GM18519 (cell line): ENCODE results near the gene SEC24B.
"Not testable (repeated sequence)": the region's sequence is repeated elsewhere in the genome, so short reads cannot be mapped to it uniquely, and the experiment has no call there.

ENCODE experiments used
- ATAC-seq: cut with Tn5 transposase; IDR thresholded peaks from one replicate; pipeline ENCODE4 v1.9.1; 2021; ENCODE audit warnings: mild to moderate bottlenecking, moderate library complexity; ENCODE audit not compliant: unreplicated experiment, low FRiP score

SEC24B gene

DNA sequence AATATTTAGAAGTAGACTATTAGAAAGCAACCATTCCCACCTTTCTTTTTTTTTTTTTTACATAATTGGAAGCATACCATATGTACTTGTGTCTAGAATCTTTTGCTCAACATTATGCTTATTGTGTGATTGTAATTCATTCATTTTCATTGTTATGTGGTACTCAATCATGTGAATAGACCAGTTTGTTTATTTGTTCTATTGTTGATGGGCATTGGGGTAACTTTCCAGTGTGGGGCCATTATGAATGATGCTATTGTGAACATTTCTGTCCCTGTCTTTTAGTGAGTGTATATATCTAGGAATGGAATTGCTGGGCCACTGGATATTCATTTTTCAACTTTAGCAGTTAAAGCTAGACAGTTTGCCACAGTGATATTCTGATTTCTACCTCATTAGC, 63.9 kb downstream of the SEC24B start:
- ATAC-seq, result no peak

DNA sequence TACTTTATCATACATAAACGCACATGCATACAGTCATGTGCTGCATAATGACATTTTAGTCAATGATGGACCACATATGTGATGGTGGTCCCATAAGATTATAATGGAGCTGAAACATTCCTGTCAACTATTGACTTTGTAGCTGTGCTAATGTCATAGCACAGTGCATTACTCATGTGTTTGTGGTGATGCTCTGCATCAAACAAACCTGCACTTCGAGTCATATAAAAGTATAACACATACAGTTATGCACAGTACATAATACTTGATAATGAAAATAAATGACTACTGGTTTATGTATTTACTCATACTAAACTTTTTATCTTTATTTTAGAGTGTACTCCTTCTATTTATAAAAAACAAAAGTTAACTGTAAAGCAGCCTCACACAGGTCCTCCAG, 65.9 kb downstream of the SEC24B start:
- no peak for ATAC-seq

DNA sequence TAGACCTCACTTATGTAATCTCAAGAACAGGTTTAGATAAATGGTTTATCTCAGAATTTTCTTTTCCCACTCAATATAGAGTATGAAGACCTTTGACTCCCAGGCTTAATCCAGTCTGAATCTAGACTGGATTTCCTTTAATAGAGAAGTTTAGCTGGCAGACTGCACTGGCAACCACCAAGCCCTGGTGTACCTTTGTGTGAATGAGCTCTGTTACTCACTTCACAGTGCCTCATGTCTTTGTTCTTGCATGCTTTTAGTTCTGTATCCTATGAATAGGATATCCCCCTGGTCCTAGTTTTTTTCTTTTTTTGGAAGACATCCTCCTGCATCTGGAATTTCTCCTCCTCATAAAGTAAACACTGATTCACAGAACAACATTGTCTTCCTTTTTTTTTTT, 73.3 kb downstream of the SEC24B start:
- no peak for ATAC-seq

DNA sequence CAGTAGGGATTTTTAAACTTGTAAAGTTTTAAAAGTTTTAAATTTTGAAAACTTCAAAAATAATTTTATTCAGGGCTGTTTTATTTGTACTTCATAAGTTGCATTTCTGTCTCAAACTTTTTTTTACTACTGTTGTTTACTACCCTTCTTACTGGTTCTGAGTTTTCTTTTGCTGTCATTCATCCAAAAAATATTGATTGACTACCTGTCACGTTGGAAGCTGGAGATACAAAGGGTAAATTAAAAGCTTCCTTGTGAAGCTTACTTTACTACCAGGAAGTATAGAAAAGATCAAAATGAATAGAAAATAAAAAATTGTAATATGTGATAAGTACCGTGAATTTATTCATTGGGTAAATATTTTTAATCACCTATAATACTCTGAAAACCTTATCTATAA, 77.1 kb downstream of the SEC24B start:
- no peak for ATAC-seq

DNA sequence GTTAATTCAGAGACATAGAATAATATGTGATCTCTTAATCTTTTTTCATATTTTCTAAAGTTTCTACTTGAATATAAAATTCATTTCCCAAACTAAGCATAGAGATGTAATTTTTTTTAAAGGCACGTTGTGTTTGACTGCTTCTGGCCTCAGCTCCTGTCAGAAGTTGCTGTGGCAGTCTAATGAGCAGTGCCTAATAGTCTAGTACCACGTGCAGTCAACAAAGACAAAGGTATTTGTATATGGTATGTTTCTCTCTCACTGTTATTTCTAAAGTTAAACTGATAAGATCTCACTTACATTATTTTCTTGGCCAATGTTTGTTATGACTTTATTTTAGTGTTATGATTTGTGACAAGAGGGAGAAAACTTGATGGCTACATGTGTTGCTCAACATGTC, 77.8 kb downstream of the SEC24B start:
- ATAC-seq, result no peak

DNA sequence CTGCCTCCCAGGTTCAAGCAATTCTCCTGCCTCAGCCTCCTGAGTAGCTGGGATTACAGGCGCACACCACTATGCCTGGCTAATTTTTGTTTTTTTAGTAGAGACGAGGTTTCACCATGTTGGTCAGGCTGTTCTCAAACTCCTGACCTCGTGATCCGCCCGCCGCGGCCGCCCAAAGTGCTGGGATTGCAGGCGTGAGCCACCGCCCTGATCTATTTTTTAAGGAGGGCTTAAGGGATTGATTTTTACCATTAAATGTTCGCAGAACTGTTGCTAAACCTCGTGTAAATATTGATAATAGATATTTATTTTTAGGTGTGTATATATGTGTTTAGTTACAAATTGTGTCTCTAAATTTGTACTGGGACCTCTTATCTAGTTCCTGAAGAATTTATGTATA, 79.8 kb downstream of the SEC24B start:
- not testable (repeated sequence) for ATAC-seq

DNA sequence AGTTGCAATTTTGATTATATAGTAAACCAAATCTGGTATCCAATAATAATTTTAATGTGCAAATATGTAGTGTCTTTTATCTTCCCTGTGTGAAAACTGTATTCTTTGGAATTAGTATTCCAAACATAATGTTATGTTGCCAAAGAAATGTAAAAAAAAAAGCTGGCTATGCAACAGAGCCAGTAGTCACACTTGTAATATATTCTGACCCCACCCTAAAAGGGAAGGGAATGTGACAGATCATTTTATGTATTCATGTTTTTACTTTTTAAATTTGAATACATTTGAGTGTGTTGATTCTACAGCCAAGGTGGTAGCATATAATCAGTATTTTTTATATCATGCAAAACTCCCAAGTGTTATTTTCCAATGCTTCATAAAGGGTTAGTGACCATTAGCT, 98.6 kb downstream of the SEC24B start:
- ATAC-seq, result no peak

DNA sequence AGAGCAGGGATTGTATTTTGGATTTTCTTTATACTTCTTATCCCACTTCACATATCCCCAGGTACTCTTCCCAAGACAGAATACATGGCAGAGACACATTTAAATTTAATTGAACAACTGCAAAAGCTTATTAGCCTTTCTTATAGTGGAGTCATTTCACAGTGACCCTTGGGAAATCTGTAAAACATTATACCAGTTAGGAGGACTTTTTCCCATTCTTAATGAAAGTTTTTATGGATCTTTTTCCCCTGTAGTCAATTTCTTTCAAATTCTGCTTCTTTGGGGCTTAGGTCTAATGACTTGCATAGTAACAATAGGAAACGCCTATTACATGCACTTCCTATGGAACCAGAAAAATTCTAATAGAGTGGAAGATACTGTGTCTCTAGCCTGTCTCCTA, 111.8 kb downstream of the SEC24B start:
- no peak for ATAC-seq

DNA sequence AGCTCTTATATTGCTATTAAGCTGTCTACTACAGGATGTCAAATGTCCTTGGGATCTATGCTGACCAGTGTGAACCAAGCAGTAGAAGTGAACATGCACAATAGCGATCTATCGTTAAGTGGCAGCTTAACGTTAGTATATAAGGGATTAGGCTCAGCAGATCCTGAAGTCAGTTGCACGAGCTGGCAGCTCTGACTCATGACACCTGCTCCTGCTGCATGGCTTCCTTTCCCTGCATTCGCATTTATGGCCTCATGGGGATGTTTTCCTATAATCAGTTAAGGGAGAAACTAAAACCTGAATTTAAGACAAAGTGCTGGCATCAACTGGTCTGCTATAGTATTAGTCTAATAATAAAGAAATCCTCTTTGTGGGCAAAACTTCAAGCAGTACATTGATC, 113.8 kb downstream of the SEC24B start:
- no peak for ATAC-seq

DNA sequence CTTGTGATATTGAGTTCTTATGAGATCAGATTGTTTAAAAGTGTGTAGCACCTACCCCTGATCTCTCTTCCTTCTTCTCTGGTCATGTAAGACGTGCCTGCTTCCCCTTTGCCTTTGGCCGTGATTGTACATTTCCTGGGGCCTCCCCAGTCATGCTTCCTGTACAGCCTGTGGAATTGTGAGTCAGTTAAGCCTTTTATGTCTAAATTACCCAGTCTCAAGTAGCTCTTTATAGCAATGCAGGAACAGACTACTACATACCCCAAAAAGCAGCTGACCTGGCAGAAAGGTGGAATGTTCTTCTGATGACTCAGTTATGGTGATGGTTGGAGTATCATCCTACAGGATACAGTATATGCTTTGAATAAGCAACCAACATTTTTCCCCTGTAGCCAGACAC, 115.0 kb downstream of the SEC24B start:
- ATAC-seq, result no peak

DNA sequence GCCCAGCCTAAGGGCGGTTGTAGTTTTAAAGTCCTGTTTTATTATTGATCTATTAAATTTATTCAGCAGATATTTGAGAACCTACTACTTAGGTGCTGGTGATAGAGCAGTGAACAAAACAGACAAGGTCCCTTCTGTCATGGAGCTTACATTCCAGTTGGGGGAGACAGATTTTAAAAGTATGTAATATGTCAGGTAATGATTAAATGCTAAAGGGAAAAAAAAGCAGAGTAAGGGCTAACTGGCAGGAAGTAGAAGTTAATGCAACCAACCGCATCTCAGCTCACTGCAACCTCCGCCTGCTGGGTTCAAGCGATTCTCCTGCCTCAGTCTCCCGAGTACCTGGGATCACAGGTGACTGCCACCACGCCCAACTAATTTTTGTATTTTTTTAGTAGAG, 118.6 kb downstream of the SEC24B start:
- no peak for ATAC-seq

DNA sequence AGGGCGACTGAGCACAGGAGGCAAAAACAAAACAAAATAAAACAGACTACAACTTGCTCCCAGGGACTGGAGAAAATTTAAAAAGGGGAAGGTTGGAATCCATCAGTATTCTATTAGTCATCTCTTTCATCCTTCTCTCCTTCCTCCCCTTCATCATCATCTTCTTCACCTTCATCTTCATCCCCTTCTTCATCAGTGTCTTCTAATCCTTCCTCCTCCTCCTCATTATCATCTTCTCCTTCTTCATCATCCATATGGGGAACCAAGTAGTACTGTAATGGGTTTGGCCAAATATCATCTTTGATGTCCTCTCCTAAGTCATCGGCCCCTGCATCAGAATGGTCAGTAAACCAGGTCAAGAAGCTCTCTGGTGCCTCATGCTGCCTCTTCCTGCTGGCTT, 119.5 kb downstream of the SEC24B start:
- ATAC-seq, result no peak

DNA sequence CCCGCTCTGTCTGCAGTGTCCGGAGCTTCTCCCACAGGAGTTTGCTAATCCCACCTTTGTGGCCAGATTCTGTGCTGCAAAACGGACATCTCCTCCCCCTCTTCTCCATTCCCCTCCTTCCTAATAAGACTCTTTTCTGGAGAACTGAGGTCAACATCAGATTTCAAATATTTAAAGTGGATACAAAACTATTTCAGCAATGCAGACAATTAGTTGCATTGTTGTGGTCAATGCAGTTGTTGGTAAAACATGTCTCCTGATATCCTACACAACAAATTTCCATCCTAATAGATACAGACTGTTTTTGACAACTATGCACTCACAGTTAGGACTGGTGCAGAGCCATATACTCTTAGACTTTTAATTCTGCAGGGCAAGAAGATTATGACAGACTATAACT, 121.4 kb downstream of the SEC24B start:
- no peak for ATAC-seq

DNA sequence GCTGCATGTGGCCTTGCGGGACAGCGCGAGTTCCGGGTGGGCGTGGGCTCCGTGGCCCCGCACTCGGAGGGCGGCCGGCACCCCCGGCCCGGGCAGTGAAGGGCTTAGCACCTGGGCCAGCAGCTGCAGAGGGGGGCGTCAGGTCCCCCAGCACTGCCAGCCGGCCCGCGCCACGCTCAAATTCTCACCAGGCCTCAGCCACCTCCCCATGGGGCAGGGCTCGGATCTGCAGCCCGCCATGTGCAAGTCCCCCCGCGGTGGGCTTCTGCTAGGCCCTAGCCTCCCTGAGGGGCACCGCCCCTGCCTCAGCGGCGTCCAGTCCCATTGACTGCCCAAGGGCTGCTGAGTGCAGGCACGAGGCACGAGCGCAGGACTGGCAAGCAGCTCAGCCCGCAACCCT, 123.8 kb downstream of the SEC24B start:
- no peak for ATAC-seq

DNA sequence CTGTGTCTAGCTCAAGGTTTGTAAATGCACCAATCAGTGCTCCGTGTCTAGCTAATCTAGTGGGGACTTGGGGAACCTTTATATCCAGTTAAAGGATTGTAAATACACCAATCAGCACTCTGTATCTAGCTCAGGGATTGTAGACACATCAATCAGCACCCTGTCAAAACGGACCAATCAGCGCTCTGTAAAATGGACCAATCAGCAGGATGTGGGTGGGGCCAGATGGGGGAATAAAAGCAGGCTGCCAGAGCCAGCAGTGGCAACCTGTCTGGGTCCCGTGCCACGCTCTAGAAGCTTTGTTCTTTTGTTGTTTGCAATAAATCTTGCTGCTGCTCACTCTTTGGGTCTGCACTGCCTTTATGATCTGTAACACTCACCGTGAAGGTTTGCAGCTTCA, 124.5 kb downstream of the SEC24B start:
- not testable (repeated sequence) for ATAC-seq

DNA sequence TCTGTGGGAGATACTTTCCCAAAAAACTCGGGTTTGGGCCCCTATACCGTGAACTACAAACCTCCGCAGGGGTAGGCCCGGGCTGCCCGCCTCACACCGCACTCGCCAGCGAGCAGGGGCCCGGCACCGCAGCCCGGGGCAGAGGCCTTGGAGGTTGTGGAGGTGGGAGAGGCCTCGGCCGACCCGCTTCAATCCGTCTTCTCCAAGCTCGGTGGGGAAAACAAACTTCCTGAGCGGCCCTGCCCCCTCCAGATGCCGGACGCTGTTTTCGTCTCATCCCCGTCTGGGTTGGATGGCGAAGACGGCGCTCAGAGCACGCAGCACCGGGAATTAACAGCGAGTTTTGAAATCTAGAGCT, 126.0 kb downstream of the SEC24B start:
- peak; percentile 7 for ATAC-seq

DNA sequence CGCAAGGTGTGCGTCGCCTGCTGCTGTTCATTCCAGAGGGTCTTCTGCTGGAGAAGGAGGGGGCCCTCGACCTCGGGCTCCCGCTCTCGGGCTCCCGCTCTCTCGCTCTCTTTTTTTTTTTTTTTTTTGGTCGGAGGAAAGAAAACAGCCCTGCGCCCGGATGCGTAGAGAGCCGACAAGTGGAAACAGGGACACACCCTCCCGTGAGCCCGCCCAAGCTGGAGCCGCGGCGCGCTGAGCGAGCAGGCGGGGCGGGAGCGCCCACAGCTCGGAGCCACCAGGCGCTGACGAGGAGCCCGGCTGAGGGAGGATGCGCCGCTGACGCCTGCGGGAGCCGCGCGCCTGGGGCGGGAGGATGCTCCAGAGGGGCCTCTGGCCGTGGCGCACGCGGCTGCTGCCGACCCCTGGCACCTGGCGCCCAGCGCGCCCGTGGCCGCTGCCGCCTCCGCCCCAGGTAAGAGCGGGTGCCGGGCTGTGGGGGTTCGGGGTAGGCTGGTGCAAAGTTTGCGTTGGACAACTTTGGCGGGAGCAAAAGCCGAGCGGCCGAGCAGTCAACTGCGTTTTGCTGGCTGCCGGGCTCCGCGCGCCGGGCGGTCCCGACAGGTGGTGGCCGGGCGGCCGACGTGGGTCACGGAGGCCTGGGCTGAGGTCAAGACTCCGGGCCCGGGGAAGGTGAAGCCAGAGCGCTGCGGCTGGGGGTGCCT, 126.5 kb downstream of the SEC24B start, which contains the start of gene MCUB:
MCUB (plus strand) TSS at position 264 of the 704 bp plus-strand sequence; CDS start at position 356, 92 bp downstream.
- ATAC-seq, result peak; percentile 86

DNA sequence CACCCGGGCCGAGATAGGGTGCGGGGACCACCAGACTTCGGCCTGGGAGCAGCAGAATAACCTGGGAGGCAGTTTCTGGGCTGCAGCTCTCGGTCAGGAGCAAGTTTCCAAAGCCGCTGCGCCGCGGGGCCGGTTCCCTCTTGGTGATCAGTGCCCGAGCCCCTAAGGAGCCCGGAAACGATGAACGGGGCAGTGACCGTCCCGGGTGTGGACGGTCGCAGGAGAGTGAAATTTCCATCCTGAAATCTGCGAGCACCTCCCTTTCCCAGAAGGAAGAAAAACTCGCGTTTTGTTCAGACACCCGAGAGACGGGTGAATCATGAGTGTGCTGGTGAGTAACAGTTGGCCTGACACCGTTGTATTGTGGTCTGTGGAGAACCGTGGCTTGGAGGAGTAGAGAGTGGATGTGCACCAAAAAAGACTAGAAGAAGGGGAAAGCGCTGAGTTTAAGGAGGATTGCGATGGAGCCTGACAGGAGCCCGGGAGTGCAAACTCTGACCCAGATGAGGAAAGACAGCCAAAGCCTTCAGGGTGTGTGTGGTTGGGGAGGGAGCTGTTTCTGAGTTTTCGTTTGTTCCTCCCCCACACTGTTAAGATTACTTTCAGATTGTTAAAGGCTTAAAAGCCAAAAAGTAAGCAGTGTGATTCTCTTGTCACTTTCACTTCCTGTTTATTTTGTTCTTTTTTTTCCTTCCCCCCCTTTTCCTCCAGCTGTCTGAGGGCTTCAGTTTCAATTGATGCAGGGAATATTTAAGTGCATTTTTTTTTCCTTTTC, 127.3 kb downstream of the SEC24B start:
- ATAC-seq, result peak; percentile 60

DNA sequence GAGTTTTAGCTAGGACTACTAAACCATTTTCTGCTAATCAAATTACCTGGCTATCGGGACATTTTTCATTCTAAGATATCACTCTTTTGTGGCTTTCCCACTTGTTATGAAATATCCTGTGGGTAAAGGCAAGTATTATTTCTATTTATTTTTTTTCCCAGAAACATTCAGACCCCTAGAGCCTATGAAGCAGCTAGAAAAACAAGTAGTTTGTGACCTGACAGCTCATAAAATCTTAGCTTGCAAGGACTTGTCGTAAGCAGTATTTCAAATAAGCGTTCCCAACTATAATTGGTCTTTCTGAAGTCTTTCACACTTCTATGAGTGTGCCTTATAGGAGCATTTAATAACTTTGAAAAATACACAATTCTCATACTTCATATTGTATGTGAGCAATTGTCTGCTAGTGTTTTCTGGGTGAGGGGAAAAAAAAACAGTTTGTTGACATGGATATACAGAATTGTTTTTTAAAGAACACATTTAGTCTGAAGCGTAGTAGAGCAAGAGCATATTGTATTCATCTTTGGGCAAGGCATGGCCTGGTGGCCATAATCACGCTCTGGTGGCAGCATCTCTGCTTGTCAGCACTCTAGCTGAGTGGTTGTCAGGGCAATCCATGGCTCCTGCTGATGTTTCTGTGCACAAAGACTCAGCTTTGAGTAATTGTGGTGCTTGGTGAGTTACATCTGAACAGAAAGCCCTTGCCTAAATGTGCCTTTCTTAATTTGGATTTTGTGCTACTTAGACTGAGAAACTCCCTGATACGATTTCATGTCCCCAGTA, 129.0 kb downstream of the SEC24B start:
- no peak for ATAC-seq

DNA sequence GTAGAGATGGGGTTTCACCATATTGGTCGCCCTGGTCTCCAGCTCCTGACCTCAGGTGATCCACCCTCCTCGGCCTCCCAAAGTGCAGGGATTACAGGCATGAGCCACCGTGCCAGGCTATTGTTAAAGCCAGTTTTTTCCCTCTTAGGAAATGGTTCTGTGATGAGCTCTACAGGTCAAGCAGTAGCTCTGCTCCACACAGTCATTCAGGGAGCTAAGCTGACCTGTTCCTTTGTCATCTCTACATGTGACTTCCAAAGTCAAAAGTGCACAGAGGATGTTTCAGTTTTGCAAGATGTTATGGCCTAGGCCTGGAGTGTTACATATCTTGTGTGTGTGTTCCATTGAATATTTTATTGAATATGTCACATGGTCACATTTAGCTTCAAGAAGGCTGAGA, 137.9 kb downstream of the SEC24B start:
- no peak for ATAC-seq

DNA sequence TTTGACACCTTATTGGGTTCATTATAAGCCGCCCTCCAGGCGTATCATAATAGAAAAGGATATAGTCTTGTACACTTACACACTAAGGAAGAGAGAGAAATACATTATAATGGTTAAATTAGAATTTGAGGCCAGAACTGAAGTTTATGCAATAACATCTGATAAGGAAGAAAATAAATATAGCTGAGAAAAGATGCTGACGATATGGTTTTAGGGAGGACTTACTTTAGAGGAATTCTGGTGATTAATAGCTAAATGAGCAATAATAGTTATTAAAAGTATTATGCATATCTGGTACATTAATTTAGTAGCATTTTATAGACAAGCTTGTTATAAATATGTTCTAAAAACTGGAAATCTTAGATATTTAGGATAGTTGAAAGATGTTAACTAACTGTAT, 138.5 kb downstream of the SEC24B start:
- ATAC-seq, result no peak
